ENCODE results near the gene CHAT.

GRCh38 chr10:49631975-49632374 lies 18.1 kb downstream of the CHAT start:
- TF ChIP-seq CTCF (IDR thresholded peaks at IDR 0.05) (no peak), POLR2AphosphoS5 (IDR thresholded peaks at IDR 0.05; ENCODE audit: low read depth, low read length) (no peak), SIN3A (IDR thresholded peaks at IDR 0.05; ENCODE audit: borderline replicate concordance, insufficient read depth, low read depth, low read length) (no peak), REST (IDR thresholded peaks at IDR 0.05; ENCODE audit: insufficient read depth in 1 of 2, low read depth in 2 of 2, low read length in 1 of 2) (no peak), TCF7L2 (IDR thresholded peaks at IDR 0.05; ENCODE audit: low read depth, low read length) (no peak)

Measured in Panc1 (cell line).